NCI-H510A treated with DMSO at 0.1 percent for 48 hours (cell line): ENCODE results near the gene CRB3.
A peak's percentile ranks its signal among the peaks of the same experiment; 100 is the strongest.
"Not testable (repeated sequence)": the region's sequence is repeated elsewhere in the genome, so short reads cannot be mapped to it uniquely, and the experiment has no call there.

Experiments used
- DNase-seq: peaks from one replicate; lab custom pipeline; 2025; lab: John Stamatoyannopoulos, UW

Gene CRB3

DNA sequence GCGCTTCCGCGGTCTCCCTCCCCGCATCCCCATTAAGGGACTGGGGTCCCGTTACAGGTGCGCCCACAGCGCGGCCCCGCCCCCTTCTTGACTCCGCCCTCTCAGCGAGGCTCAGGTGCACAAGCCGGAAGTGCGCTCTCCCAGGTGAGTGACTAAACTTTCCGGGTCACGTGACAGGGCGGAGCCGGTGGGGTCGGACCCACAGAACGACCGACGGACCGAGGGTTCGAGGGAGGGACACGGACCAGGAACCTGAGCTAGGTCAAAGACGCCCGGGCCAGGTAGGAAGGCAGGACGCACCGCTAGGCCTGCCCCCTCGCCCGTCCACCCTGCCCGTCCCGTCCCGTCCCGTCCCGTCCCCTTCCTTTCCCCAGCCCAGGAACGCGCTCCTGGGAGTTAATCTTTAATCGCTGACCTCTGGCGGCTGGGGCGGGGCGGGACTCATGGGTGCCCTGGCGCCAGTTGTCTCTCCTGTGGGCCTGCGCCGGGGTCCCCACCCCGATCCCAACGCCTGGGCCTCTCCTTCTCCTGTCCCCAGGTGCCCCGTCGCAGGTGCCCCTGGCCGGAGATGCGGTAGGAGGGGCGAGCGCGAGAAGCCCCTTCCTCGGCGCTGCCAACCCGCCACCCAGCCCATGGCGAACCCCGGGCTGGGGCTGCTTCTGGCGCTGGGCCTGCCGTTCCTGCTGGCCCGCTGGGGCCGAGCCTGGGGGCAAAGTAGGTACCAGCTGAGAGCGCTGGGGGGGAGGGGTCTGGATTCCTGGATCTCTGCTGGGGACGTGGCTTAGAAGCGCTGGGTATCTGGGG, at the start of gene CRB3:
Gene CRB3 (plus strand): TSS at position 202 of the 804 bp plus-strand sequence. CDS start 431 bp downstream, at position 633.
- DNase-seq, result peak; percentile 89

DNA sequence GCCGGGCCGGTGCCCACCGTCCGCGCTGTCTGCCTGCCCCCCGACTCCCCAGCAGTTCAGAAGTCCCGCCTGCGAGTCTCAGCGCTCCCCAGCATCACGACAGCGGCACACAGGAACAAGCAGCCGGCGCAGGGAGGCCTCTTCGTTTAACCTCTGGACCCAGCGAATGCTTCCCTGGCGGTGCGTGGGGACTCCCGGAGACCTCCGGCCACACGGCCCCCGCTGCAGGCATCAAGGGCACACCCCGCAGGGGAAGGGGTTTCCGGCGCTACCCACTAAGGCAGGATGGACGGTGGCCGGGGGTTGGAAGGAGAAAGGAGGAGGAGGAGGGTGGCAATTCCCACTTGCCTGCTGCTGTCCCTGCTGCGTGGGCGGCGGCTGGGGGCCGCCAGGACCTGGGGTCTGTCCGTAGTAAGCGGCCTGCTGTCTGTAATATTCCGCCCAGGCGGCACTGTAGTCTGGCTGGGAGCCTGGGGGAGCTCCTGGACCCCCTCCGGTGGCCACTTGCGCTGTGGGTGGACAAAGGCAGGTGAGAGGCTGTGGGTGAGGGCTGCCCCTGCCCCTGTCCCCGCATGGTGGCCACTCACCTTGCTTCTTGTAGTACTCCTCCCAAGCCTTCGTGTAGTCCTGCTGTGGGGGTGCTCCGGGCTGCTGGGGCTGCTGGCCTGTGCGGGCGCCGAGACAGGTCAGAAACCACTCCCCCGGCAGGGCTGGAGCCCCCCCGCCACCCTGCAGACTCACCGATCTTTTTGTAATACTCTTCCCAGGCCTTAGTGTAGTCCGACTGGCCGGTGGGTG, 49.1 kb upstream of the CRB3 start:
- no peak for DNase-seq

- no peak for DNase-seq
Measured at GRCh38 chr19:6415591-6416190, 48.4 kb upstream of the CRB3 start.

- no peak for DNase-seq
Measured at GRCh38 chr19:6416658-6417405, 47.2 kb upstream of the CRB3 start.

DNA sequence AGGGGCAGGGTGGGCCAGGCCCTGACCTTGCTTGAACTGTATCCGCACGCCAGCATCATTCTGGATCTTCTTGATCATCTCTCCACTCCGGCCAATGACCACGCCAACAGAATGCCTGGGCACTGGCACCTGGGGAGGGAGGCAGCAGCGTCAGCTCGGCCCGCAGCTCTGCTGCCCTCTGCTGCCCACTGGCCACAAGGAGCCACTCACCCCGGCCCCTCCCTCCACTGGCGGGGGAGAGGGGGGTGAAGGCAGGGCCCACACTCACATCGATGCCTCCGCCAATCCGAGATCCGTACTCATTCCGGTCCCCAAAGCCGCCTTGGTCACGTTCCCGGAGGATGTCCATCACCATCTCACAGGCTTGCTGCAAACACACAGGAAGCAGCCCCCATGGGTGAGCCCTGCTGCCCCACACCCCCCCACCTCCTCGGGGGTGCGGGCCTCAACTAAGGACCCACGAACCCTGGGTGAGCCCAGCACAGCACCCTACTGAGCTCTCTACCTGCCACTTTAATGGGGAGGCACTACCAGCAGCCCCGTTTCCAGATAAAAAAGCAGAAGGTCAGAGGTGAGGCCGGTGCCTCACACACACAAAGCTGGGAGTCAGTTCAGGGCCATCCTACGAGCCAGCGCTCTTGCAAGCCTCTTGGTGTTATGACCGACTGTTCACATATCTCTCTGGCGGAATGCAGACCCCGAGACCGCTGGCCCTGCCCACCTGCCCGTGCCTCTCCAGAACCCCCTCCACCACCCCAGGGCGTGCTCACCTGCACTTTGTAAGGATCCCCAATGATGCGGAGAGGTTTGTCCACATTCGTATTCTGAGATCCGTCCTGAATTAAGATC, 46.1 kb upstream of the CRB3 start:
- no peak for DNase-seq

GRCh38 chr19:6418562-6418932, 45.5 kb upstream of the CRB3 start:
- DNase-seq, result no peak

DNA sequence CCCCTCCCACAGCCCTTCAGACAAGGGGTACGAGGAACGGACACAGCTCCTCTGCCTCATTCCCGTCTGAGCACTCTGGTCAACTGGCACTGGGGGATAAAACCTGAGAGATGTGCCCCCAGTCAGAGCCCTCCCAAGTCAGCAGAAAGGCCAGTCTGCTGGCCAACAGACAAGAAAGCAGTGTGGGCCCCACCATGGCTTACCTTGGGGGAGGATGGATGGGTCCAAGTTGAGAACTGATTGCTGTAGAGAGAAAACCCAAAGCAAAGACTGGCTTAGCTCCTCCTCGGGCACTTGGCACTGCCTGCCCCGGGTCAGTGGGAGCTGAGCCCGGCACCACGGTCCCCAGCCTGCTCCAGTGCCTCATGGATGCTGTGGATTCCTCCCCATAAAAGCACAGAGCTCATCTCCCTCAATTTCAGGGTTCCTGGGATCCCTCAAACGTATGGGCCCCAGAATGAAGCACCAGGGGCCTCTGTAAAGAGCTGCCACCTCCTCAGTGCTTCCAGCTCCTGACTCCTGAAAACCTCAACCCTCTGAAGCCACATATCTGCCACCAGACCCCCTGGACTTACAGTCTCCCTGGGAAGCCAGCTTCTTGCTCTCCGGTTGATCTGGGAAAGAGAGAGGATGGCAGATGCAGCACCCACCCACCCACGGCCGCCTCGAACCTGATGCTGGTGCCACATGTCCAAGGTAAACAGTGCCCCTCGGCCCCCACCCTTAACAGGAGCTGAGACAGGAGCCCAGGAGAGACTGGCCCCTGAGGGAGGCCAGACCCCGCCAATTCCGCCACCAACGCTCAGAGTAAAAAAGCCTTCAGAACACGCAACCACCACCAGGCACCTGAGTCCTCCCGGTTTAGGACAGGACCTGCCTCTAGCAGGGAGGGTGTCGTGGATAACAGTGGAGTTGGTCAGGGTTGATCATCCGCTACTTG, 42.7 kb upstream of the CRB3 start:
- DNase-seq, result no peak

DNA sequence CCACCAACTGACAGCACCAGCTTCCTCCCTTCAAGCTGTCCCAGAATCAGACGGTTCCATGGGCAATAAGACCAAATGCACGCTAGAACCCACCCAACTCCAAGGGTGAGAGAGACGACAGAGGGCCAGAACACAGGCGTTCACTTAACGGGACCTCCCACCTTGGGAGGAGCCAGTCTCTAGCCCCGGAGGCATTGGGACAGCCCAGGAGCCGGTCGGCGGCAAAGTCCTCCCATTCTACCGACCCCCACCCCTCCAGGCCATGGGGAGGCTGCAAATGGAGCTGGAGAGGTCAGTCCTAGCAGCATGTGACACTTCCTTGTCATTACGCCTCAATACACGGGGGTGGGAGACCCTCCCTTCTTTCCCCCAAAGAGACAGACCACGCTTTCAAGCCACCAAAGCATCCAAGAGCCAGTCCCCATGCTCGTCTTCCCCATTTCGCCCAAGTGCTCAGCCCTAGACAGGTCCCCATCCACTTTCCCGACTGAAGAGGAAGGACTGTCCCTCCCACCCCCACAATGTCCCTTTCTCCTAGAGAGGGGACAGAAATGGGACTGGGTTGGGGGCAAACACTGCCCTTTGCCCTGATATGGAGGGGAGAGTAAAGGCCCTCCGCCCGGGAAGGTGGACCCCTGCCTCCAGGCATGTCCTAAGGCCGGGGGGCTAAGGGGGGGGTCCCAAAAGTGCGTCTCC, 40.4 kb upstream of the CRB3 start:
- DNase-seq, result no peak

DNA sequence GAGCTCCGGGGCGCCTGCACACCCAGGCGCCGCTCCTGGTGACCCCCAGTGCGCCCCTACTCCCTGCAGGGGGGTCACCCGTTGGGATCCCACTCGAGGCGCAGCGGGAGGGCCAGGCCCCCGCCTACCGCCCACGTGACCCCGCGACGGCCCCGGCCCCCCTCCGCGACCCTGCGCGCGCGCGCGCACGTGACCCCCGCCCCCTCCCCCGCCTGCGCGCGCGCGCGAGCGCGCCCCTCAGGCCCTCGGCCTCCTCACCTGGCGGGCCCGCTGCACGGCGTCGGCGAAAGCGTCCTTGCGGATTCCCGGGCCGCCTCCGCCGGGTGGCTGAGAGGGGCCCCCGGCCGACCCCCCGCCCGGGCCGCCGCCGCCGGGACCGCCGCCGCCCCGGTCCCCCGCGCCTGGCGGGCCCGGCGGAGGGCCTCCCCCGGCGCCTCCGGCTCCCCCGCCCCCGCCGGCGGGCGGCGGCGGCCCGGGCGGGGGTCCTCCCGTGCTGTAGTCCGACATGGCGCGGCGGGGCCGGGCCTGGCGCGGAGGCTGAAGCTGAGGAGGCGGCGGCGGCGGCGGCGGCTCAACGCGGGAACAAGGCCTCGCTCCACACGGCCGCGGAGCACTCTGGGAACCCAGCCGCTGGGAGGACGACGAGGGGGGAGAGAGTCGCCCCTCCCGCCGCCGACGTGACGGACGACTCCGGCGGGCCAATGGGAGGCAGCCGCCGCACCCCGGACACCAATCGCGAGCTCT, 39.7 kb upstream of the CRB3 start, which contains the start of gene KHSRP:
Gene KHSRP (minus strand): TSS at position 617 of the 744 bp plus-strand sequence. CDS start 110 bp downstream, at position 507.
- no peak for DNase-seq

GRCh38 chr19:6424939-6425731, 38.9 kb upstream of the CRB3 start:
- DNase-seq, result peak; percentile 99

GRCh38 chr19:6425732-6426620, 38.1 kb upstream of the CRB3 start:
- DNase-seq, result no peak

GRCh38 chr19:6427131-6427530, 36.9 kb upstream of the CRB3 start:
- DNase-seq, result no peak

DNA sequence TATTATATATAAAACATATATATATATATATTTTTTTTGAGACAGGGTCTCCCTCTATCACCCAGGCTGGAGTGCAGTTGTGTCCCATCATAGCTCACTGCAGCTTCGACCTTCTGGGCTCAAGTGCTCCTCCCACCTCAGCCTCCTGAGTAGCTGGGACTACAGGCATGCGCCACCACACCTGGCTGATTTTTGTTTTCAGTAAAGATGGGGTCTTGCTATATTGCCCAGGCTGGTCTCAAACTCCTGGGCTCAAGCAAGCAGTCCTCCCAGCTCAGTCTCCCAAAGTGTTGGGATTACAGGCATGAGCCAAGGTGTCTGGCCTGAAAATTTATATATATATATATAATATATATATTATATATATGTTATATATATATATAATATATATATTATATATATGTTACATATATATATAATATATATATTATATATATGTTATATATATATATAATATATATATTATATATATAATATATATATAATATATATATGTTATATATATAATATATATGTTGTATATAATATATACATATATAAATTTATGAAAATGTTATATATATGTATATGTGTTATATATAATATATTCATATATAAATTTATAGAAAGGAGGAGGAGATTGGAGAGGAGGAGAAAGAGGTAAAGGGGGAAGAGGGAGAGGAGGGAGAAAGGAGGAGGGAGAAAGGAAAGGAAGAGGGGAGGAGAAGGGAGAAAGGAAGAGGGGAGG, 35.2 kb upstream of the CRB3 start:
- not testable (repeated sequence) for DNase-seq

GRCh38 chr19:6429419-6430221, 34.5 kb upstream of the CRB3 start:
- DNase-seq, result no peak

DNA sequence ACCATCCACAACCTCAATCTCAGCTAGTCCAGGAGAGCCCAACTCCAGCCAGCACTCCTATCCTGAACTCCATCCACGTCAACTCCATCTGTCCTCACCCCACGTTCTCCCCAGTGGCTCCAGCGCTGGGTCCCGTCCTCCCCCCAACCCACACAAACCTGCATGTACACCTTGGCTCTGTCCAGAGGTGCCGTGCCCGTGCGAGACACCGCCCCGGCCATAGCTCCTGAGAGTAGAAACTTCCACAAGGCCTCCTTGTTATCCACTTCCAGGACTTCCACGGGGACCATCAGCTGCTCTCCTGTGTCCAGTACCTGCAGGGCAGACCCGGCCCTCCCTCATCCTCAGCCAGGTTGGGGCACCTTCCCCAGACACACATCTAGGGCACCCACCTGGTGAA, 32.2 kb upstream of the CRB3 start:
- DNase-seq, result no peak
